ENCODE data around the gene NTRK2.

DNA sequence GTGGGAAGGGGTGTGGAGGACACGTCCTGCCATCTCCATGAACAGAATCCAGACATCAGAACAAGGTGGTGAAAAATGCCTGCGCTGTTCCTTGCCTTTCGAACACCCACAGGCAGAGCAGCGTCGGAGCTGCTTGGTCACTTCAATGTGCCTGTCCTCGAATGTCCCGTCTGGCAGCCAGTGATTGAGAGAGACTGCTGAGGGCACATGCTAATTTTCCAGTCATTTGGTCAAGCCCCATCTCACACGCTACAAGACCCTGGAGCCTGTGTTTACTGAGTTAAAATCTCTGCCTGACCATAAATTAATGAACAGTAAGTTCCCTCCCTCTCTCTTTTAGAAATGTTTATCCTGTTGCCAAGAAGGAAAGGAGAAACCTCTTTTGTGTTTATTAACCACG lies 149.3 kb downstream of the NTRK2 start:
- TF ChIP-seq TEAD4 (IDR thresholded peaks at IDR 0.05): no peak
- TF ChIP-seq RAD21 (IDR thresholded peaks at IDR 0.05; ENCODE audit: low read depth): no peak
- no peak for TF ChIP-seq FOXM1 (IDR thresholded peaks at IDR 0.05; ENCODE audit: borderline replicate concordance, low read depth)
- TF ChIP-seq, protein P1, sequence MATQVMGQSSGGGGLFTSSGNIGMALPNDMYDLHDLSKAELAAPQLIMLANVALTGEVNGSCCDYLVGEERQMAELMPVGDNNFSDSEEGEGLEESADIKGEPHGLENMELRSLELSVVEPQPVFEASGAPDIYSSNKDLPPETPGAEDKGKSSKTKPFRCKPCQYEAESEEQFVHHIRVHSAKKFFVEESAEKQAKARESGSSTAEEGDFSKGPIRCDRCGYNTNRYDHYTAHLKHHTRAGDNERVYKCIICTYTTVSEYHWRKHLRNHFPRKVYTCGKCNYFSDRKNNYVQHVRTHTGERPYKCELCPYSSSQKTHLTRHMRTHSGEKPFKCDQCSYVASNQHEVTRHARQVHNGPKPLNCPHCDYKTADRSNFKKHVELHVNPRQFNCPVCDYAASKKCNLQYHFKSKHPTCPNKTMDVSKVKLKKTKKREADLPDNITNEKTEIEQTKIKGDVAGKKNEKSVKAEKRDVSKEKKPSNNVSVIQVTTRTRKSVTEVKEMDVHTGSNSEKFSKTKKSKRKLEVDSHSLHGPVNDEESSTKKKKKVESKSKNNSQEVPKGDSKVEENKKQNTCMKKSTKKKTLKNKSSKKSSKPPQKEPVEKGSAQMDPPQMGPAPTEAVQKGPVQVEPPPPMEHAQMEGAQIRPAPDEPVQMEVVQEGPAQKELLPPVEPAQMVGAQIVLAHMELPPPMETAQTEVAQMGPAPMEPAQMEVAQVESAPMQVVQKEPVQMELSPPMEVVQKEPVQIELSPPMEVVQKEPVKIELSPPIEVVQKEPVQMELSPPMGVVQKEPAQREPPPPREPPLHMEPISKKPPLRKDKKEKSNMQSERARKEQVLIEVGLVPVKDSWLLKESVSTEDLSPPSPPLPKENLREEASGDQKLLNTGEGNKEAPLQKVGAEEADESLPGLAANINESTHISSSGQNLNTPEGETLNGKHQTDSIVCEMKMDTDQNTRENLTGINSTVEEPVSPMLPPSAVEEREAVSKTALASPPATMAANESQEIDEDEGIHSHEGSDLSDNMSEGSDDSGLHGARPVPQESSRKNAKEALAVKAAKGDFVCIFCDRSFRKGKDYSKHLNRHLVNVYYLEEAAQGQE (IDR thresholded peaks at IDR 0.05; ENCODE audit: low read depth): no peak
- TF ChIP-seq, protein P2, sequence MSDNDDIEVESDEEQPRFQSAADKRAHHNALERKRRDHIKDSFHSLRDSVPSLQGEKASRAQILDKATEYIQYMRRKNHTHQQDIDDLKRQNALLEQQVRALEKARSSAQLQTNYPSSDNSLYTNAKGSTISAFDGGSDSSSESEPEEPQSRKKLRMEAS (IDR thresholded peaks at IDR 0.05): no peak
- TF ChIP-seq, protein P3, sequence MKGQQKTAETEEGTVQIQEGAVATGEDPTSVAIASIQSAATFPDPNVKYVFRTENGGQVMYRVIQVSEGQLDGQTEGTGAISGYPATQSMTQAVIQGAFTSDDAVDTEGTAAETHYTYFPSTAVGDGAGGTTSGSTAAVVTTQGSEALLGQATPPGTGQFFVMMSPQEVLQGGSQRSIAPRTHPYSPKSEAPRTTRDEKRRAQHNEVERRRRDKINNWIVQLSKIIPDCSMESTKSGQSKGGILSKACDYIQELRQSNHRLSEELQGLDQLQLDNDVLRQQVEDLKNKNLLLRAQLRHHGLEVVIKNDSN (IDR thresholded peaks at IDR 0.05): no peak
- TF ChIP-seq EP300 (IDR thresholded peaks at IDR 0.05; ENCODE audit: borderline replicate concordance): no peak

Data from Ishikawa (cell line).